GM13976 (cell line): ENCODE results near the gene EXOC4.

Experiments used
- DNase-seq: peaks from one replicate; pipeline ENCODE4 v3.0.0; 2012; ENCODE audit warnings: low spot score
- in situ Hi-C: fragments of 300-500 bp; cut with MboI; formaldehyde crosslinking; loops from one replicate; pipeline ENCODE4 v1.12.0; 2022; ENCODE audit warnings: low sequenced_read_pairs, mixed read lengths, inconsistent platforms; ENCODE audit not compliant: unreplicated experiment
- TF ChIP-seq, protein P1 (sequence below): IDR thresholded peaks from 2 replicates; pipeline ENCODE4 v1.5.1; 2012; ENCODE audit warnings: borderline replicate concordance, mild to moderate bottlenecking; ENCODE audit not compliant: insufficient read depth; ENCODE audit errors: extremely low read depth, missing control alignments, control extremely low read depth

EXOC4 gene

DNA sequence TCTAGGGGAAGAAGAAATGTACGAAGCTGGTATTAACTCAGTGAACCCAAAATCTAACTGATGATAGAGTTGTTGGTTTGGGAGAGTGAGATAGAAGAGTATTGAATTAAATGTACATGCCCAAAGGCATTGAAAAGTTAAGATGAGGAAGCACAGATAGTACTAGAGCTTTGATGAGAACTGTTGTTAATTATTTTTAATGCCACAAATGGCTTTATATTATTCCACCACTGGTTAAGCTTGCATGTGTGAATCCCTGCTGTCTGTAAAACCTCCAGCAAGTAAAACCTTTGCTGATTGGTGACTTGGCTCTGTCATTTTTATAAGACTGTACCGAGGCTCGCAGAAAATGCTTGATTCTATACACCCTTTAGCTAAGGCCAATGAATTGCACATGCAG, 491.6 kb downstream of the EXOC4 start:
- DNase-seq = no peak
- TF ChIP-seq, protein P1, sequence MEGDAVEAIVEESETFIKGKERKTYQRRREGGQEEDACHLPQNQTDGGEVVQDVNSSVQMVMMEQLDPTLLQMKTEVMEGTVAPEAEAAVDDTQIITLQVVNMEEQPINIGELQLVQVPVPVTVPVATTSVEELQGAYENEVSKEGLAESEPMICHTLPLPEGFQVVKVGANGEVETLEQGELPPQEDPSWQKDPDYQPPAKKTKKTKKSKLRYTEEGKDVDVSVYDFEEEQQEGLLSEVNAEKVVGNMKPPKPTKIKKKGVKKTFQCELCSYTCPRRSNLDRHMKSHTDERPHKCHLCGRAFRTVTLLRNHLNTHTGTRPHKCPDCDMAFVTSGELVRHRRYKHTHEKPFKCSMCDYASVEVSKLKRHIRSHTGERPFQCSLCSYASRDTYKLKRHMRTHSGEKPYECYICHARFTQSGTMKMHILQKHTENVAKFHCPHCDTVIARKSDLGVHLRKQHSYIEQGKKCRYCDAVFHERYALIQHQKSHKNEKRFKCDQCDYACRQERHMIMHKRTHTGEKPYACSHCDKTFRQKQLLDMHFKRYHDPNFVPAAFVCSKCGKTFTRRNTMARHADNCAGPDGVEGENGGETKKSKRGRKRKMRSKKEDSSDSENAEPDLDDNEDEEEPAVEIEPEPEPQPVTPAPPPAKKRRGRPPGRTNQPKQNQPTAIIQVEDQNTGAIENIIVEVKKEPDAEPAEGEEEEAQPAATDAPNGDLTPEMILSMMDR = no peak

DNA sequence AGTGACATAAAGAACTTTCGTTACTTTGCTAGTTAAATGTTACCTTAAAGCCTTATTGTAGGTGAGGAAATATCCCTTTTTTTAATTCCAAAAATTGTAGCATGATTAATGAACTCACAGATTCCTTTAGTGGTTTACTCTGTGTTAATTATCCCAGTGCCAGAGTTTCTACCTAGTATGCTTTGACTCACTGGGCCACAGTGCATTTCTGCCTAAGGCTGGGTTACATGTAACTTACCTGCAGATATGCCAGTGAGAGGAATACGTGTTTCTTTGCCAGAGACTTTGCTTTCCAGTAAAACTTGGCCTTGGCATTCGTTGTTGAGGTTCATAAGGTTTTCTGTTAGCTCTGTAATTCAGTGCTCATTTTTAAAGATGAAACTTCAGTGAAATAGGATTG, 493.4 kb downstream of the EXOC4 start:
- TF ChIP-seq, protein P1 = no peak
- in situ Hi-C loops = no loop called here
- DNase-seq = no peak

More for the DNA sequence above, 491.6 kb downstream of the EXOC4 start:
- in situ Hi-C loops = no loop called here

DNA sequence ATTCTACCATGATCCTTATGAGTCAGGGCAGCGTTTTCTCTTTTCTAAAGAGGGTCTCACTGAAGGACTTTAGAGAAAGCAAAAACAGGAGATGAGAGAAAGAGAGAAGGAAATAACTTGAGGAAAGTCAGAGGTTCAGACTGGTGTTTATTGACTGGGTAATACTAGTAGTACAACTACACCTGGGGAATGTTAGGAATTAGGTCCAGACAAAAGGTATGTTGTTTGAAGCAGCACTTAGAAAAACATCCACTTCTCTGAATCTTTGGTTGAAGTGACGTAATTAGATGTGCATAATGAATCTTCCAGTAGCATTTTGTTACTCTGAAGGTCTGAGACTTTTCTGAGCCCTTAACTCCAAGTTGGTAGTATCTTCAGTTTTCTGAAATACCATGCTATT, 494.0 kb downstream of the EXOC4 start:
- in situ Hi-C loops = no loop called here
- DNase-seq = no peak
- TF ChIP-seq, protein P1 = no peak

DNA sequence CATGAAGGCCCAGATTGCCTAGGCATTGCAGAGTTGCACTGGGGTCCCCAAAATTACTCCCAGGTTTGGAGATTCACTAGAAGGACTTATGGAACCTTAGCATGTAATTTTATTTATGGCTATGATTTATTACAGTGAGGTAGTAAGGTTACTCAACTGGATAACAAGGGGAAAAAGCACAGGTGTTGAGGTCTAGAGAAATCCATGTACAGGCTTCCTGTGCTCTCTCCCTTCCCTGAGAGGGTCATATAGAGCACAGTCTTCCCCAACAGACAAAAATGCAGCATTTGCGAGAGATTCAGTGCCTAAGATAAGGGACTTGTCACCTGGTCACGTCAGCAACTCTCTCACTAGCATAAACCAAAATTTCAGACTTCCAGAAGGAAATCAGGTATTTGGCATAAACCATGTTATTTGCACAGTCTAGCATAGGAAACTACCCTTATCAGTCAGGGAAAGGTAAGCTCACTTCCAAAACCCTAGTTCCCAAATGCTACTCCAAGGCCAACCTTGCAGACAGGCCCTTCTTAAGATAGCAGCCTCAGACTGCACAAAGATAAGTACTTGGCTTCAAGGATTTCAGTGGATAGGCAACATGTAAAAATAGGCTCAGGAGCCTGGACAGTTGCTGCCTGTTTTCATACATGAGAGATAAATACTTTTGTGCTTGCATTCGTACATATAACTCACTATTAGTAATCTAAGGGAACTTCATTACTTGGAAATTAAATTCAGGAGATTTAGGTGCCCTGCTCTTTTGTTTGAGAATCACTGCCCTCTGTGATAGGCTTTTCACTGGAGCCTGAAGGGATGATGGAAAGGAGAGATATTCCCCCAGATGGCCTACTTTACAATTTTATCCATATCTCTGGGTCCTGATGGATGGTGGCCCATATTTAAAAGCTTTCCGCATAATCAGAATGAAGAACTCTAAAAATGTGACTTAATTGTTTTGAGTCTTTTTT, 495.8 kb downstream of the EXOC4 start:
- TF ChIP-seq, protein P1 = no peak
- in situ Hi-C loops = no loop called here
- DNase-seq = no peak

DNA sequence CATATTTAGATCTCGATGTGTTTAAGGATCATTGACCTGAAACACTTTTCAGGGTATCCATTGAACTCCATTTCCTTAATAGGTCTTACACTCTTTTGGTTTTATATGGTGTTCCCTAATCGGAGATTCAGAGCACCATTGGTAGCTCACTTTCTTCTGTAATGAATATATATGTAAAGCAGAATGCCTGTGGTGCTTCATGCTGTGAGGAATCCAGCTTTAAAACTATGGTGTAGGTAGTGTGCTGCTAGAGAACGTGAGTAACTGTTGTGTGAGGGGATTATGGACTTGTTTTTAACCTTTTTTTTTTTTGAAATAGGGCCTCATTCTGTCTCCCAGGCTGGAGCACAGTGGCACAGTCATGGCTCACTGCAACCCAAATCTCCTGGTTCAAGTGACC, 497.4 kb downstream of the EXOC4 start:
- TF ChIP-seq, protein P1 = no peak
- DNase-seq = no peak
- in situ Hi-C loops = no loop called here

DNA sequence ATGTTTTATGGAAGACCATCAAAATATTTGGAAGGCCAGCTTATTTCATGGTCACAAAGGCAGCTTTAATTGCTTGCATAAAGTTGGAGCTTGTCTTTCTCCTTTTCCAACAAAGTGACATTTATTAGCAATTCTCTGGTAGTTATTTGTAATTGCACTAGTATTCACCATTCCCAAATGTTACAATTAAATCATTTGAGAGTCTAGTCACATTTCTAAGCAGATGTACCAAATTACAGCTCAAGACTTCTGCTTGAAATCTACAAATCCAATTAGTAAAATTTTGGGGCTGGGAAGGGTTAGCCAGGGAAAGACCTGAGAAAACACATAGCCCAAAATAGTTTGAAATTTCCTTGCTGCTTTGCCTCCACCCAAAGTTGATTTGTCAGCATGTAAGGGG, 498.2 kb downstream of the EXOC4 start:
- in situ Hi-C loops = no loop called here
- no peak for DNase-seq
- TF ChIP-seq, protein P1 = no peak
